Non-pigmented ciliary epithelial cell (primary cell): ENCODE measurements around the gene MSH3.
"Not testable (repeated sequence)": the region's sequence is repeated elsewhere in the genome, so short reads cannot be mapped to it uniquely, and the experiment has no call there.

ENCODE experiments used
- DNase-seq: peaks from one replicate; pipeline ENCODE4 v3.0.0-alpha.2; 2010; ENCODE audit warnings: low read depth

The MSH3 gene

GRCh38 chr5:80755626-80756025 lies 101.2 kb downstream of the MSH3 start:
- no peak for DNase-seq

- no peak for DNase-seq
Measured at GRCh38 chr5:80756292-80756691, 101.8 kb downstream of the MSH3 start.

- no peak for DNase-seq
Measured at GRCh38 chr5:80757290-80757689, 102.8 kb downstream of the MSH3 start.

DNA sequence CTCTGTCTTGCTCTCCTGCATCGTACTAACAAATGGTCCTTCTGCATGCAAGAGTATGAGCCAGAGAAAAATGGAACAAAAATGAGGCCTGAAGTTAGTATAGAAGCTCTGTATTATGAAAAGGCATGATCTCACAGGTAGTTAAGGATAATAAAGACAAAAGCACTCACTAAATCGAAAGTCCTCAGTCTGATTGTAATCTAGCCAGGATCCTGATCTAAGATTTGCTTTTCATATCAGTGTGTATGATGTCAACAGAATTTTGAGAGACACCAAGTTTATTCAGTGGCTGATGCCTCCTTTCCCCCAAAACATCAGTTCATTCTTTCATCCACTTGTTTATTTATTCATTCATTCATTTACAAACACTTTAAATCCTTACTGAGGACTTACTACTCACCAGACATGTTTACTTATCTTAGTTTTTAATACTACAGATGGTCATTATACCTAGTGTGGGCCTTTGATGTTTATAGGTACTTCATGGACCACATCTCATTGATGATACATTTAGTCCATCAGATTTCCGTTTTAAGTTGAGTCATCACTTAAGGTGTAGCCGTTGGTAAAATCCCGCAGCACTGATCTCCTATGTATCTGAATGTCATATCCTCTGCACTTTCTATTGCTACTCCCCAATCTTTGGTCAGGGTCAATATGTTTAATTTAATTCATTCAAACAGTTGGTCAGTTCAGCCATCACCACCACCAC lies 105.6 kb downstream of the MSH3 start:
- DNase-seq: no peak

DNA sequence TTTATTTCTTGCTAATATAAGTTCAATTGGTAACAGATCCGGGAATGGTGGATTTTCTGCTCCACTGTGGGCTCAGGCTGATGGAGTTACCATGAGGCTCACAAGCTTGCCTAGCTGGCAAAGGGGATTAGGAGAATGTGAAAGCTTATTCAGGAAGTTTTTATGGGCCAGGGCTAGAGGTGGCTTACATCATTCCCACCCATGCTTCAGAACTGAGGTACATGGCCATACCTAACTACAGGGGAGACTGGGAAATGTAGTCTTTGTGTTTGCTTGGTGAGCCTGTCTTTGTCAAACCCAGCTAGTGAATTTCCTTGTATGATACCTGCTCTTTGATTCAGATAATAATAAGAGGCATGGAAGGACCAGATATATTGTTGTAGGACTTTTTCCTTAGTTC lies 106.2 kb downstream of the MSH3 start:
- DNase-seq: no peak

DNA sequence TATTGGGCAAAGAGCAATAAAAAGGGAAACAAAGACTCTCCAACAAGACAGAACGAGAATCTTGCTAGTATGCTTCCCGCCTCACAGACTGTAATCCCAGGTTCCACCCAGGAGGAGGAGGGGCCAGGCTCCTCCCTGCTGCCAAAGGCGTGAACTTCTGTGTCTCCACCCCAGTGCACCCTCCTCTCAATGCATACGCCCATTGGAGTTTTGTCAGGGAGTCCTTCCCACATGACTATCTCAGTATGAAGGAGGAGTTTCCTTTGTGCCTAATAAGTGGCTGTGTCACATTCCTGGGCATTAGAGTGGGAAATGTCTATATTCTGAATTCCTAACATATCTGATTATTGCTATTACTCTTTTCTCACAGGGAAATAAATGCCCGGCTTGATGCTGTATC lies 106.7 kb downstream of the MSH3 start:
- DNase-seq: no peak

GRCh38 chr5:80761966-80762365 lies 107.5 kb downstream of the MSH3 start:
- DNase-seq: no peak

DNA sequence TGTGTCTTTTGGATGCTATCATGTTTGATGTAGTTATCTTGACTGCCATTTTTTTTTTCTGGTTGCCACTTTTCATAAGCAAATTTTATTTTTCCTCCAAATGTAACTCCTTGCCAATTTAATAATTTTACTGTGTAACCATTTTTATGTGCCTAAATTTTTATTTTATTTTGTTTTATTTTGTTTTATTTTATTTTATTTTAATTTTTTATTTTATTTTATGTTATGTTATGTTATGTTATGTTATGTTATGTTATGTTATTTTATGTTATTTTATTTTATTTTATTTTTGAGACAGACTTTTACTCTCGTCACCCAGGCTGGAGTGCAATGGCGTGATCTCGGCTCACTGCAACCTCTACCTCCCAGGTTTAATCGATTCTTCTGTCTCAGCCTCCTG lies 108.1 kb downstream of the MSH3 start:
- no peak for DNase-seq

DNA sequence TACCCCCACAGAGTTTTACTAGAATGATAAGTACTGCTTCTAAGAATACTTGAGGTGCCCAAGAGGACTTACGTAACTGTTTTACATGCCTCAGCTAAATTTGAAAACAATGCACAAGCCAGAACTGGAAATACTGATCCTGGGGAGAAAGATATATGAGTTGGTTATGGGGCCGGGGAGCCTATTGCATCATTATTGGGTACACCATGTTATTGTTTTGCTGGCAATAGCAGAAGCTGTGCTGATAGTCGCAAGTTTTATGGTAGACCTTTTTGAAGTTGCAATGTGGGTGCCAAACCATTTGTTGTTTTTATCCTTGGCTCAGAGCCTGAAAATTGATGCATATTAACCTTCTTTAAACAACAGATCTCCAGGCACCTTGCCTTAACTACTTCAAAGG lies 108.8 kb downstream of the MSH3 start:
- no peak for DNase-seq

- no peak for DNase-seq
Measured at GRCh38 chr5:80763873-80764647, 109.6 kb downstream of the MSH3 start.

- no peak for DNase-seq
Measured at GRCh38 chr5:80764786-80765185, 110.3 kb downstream of the MSH3 start.

DNA sequence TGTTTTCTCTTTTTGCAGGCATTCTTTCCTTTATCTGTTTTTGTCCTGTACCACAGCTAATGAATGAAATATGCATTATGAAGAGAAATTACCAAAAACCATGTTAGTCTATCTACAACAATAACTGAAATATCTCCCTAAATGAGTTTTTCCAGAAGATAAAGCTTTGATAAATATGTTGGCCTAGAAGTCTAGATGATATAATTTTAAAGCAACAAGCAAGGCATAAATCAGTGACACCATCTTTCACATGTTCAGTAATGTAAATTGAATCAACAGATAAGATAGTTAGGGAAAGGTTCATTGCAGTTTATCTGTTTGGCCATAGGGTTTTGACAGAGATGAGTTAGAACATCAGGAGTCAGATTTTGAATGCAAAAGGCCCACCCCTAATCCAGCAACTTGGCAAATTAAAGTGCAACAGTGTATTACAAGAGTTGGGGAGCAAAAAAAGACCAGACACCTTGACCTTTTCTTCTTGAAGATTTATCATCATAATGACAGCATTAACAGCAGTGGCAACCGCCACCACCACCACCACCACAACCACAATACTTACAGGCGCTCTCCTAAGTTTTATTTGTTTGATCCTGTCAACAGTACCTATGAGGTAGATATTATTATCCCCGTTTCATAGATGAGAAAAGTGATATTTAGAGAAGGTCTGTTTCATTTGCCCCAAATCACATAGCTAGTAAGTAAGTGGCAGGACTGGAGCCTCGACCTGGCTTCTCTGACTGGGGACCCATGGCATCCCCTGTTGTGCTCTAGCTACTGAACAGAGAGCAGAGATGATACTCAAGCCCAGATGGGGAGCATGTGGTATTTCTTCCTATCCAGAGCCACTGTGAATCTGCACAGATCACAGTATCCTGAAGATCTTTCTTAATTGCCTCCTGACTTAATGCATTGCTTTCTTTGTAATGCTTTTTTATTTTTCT lies 123.2 kb downstream of the MSH3 start:
- no peak for DNase-seq

GRCh38 chr5:80780024-80780423 lies 125.6 kb downstream of the MSH3 start:
- DNase-seq: no peak

DNA sequence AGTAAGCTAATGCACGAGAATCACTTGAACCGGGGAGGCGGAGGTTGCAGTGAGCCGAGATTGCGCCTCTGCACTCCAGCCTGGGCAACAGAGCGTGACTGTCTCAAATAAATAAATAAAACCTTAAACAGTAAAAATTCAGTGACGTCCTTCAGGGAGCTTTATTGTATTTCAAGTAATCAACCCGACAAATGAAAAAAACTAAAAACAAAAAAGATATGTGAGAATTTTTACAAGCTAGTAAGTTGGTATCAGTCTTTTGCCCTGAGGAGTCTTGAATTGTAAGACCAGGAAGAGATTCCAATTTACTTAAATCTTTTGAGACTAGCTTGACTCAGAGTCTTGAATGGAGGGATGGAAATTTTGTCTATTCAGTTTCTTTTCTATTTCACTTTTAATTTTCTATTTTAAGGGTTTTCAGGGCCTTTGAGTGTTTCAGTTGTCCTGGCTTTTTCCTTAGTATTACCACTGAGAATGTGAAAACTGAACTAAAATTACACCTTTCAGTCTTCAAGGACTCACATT lies 126.4 kb downstream of the MSH3 start:
- no peak for DNase-seq

GRCh38 chr5:80781356-80781755 lies 126.9 kb downstream of the MSH3 start:
- peak; percentile 38 for DNase-seq

DNA sequence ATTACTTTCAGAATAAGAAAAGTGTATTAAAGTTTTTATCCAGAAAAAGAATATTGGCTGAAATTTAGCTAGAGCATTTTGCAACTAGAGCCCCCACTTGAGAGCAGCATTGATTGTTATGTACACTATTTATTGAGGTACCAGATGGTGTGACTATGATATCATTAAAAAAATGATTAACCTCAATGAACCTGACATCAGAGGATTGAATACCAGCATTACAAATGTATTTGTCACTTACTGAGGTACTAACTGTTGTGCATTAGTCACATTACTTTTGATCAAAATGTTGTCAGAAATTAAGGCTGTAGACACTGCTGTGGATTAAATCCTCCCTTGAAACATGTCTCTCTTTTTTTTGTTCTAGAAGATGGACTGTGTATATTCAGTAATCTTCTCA lies 128.2 kb downstream of the MSH3 start:
- no peak for DNase-seq

- not testable (repeated sequence) for DNase-seq
Measured at GRCh38 chr5:80783751-80784150, 129.3 kb downstream of the MSH3 start.

DNA sequence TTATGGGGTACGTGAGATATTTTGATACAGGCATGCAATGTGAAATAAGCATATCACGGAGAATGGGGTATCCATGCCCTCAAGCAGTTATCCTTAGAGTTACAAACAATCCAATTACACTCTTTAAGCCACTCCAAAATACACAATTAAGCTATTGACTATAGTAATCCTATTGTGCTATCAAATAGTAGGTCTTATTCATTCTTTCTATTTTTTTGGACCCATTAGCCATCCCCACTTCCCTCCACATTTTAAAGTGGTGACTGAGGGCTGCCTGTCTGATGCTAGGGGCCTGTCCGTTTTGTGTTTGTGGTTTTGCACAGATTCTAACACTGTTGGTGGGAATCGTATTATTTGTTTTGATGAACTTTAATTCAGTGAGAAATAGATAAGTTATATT lies 130.0 kb downstream of the MSH3 start:
- DNase-seq: no peak

- not testable (repeated sequence) for DNase-seq
Measured at GRCh38 chr5:80789319-80790016, 135.0 kb downstream of the MSH3 start.

- DNase-seq: no peak
Measured at GRCh38 chr5:80790698-80791097, 136.2 kb downstream of the MSH3 start.

GRCh38 chr5:80793354-80793753 lies 138.9 kb downstream of the MSH3 start:
- DNase-seq: no peak

DNA sequence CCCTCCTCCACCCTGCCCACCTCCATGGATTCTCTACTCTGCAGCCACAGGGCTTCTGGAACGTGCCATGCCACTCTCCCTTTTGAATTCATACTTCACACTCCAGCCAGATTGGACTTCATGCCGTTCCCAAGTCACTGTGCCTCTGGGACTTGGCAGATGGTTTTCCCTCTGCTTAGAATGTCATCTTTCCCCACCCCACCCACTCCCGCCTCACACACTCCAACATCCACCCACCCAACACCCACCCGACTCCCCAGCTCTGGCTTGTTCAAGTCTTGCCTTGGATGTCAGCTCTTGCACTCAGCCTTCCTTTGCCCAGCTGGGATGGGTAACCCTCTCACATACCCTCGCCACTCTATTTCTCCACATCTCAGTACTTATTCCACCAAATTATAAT lies 142.4 kb downstream of the MSH3 start:
- no peak for DNase-seq
